CD14-positive monocyte (primary cell): ENCODE data around the gene ARL15. TPM values are rescaled to one million over a fixed set of nuclear protein-coding genes. Genes with fewer than 3 reads are reported as not detected.

Experiments used
- DNase-seq, 3 donors: peaks; one replicate each; pipeline ENCODE4 v3.0.0-alpha.2; 2011 to 2022
- H2AFZ ChIP-seq: 2 replicates; pipeline ENCODE4 v1.6.0; 2012; ENCODE audit warnings: mild to moderate bottlenecking, low read depth, low read length, inconsistent platforms; ENCODE audit not compliant: insufficient read depth, poor library complexity, severe bottlenecking
- H3K27ac ChIP-seq, 2 donors: 1 replicate in 1 of 2; 2 replicates in 1 of 2; pipeline ENCODE4 v1.5.1; 2012 to 2013; ENCODE audit warnings: low read length in 2 of 2, control low read depth in 1 of 2, inconsistent platforms in 1 of 2, low read depth in 1 of 2, mild to moderate bottlenecking in 1 of 2
- H3K27me3 ChIP-seq, 2 donors: one replicate each; pipeline versions ENCODE4 v1.6.0 to v1.6.1; 2011 to 2013; ENCODE audit warnings: low read length in 2 of 2; ENCODE audit not compliant: control insufficient read depth in 2 of 2, insufficient read depth in 2 of 2
- H3K36me3 ChIP-seq, 2 donors: replicated peaks in 1 of 2; 1 replicate in 1 of 2; 2 replicates in 1 of 2; pipeline versions ENCODE4 v1.5.1 to v1.6.1; 2012 to 2013; ENCODE audit warnings: low read length in 2 of 2, control low read depth in 1 of 2, inconsistent platforms in 1 of 2, mild to moderate bottlenecking in 1 of 2; ENCODE audit not compliant: insufficient read depth in 2 of 2, control insufficient read depth in 1 of 2
- H3K4me1 ChIP-seq, 2 donors: 1 replicate in 1 of 2; 2 replicates in 1 of 2; pipeline versions ENCODE4 v1.5.1 to v1.6.1; 2012 to 2013; ENCODE audit warnings: low read length in 2 of 2, control low read depth in 1 of 2, inconsistent platforms in 1 of 2, mild to moderate bottlenecking in 1 of 2, moderate library complexity in 1 of 2; ENCODE audit not compliant: insufficient read depth in 2 of 2, control insufficient read depth in 1 of 2
- H3K4me2 ChIP-seq: replicated peaks from 2 replicates; pipeline ENCODE3; 2012; ENCODE audit warnings: low read length, moderate library complexity, mild to moderate bottlenecking; ENCODE audit not compliant: poor library complexity, severe bottlenecking; ENCODE audit errors: extremely low read depth
- H3K4me3 ChIP-seq, 3 experiments: fragments of 200-600 bp in 1 of 3; sonication (generic) in 1 of 3; replicated peaks in 1 of 3; 1 replicate in 2 of 3; 2 replicates in 1 of 3; pipeline ENCODE4 v1.5.1; 2011 to 2013; ENCODE audit warnings: low read length in 3 of 3, mild to moderate bottlenecking in 3 of 3, control low read depth in 2 of 3, low read depth in 2 of 3, inconsistent platforms in 1 of 3, moderate library complexity in 1 of 3
- H3K79me2 ChIP-seq: 2 replicates; pipeline ENCODE4 v1.6.0; 2012; ENCODE audit warnings: mild to moderate bottlenecking, control low read depth, inconsistent platforms, low read length, moderate library complexity; ENCODE audit not compliant: insufficient read depth
- H3K9ac ChIP-seq: 2 replicates; pipeline ENCODE4 v1.6.0; 2017; ENCODE audit warnings: low read length, mild to moderate bottlenecking; ENCODE audit not compliant: insufficient read depth, poor library complexity, severe bottlenecking
- H3K9me3 ChIP-seq, 2 donors: replicated peaks in 1 of 2; 1 replicate in 1 of 2; 2 replicates in 1 of 2; pipeline versions ENCODE4 v1.5.1 to v1.6.1; 2012 to 2013; ENCODE audit warnings: low read length in 2 of 2, control low read depth in 1 of 2; ENCODE audit not compliant: control insufficient read depth in 1 of 2, insufficient read depth in 1 of 2
- H4K20me1 ChIP-seq: 2 replicates; pipeline ENCODE4 v1.6.0; 2012; ENCODE audit warnings: mild to moderate bottlenecking, low read length, control low read depth, moderate library complexity; ENCODE audit not compliant: insufficient read depth
- H3K27ac Mint-ChIP-seq, 7 donors: one replicate each; pipeline ENCODE4 v1.8.0; 2020; ENCODE audit warnings: mild to moderate bottlenecking in 7 of 7, mixed read lengths in 7 of 7, moderate library complexity in 6 of 7, inconsistent platforms in 2 of 7
- H3K27me3 Mint-ChIP-seq, 3 donors: one replicate each; pipeline ENCODE4 v1.8.0; 2021 to 2022; ENCODE audit warnings: low read depth in 3 of 3, mild to moderate bottlenecking in 3 of 3, mixed read lengths in 3 of 3, moderate library complexity in 3 of 3, inconsistent platforms in 1 of 3
- H3K36me3 Mint-ChIP-seq, 2 donors: one replicate each; pipeline ENCODE4 v1.8.0; 2020; ENCODE audit warnings: mixed read lengths in 2 of 2, inconsistent platforms in 1 of 2, mild to moderate bottlenecking in 1 of 2
- H3K4me1 Mint-ChIP-seq: one replicate; pipeline ENCODE4 v1.8.0; 2020; ENCODE audit warnings: mild to moderate bottlenecking, mixed read lengths
- H3K4me3 Mint-ChIP-seq, 2 donors: one replicate each; pipeline ENCODE4 v1.8.0; 2020; ENCODE audit warnings: mild to moderate bottlenecking in 2 of 2, mixed read lengths in 2 of 2, moderate library complexity in 1 of 2
- H3K9me3 Mint-ChIP-seq, 7 donors: one replicate each; pipeline ENCODE4 v1.8.0; 2020 to 2022; ENCODE audit warnings: mixed read lengths in 7 of 7, mild to moderate bottlenecking in 6 of 7, moderate library complexity in 6 of 7, inconsistent platforms in 2 of 7
- CTCF ChIP-seq: fragments of 200-600 bp; IDR thresholded peaks from one replicate; pipeline ENCODE4 v1.8.0; 2022; ENCODE audit warnings: antibody characterized with exemption, mild to moderate bottlenecking
- WGBS: methylation state at CpG from one replicate; pipeline ENCODE4 v1.1.5; 2013; ENCODE audit warnings: missing lambda C conversion rate; ENCODE audit not compliant: insufficient coverage; 5-methylcytosine and 5-hydroxymethylcytosine counted together
- intact Hi-C, 2 donors: fragments of 100-400 bp; cut with micrococcal nuclease; formaldehyde crosslinking; loops; one replicate each; pipeline versions ENCODE4 v1.15.0 to v1.15.1; 2023
- polyA plus RNA-seq, 3 donors: library from polyadenylated mRNA; depleted of rRNA in 1 of 3; unstranded in 2 of 3; stranded (reverse) in 1 of 3; fragments of 300-500 nt in 2 of 3; fragments of >200 nt in 1 of 3; fragmentation: Illumina TruSeq in 2 of 3; gene quantifications; 1 replicate in 2 of 3; 2 replicates in 1 of 3; pipeline ENCODE4 v1.2.3, GENCODE V29; 2012 to 2021

ARL15 gene
- polyA plus RNA-seq, 3 donors = 10.5 to 27.6 (median 18.0) TPM

- peaks cover 5% of the 10 kb centered on the region in 2 donors for H3K36me3 Mint-ChIP-seq
- intact Hi-C loops = no loop called here
These were observed 269.6 kb downstream of the ARL15 start for GRCh38 chr5:54040804-54041203.

GRCh38 chr5:54040018-54040417 lies 270.4 kb downstream of the ARL15 start:
- Histone ChIP-seq H3K36me3 (no peaks in the 10 kb centered on the region), H3K9ac (no peak overlapping the region), H3K9me3 (no peaks in the 10 kb centered on the region), H3K4me2 (no peak overlapping the region), H3K79me2 (no peaks in the 10 kb centered on the region), H3K4me1 (no peaks in the 10 kb centered on the region), H4K20me1 (no peaks in the 10 kb centered on the region), H3K27ac (no peak overlapping the region), H3K27me3 (no peaks in the 10 kb centered on the region), H3K4me3 (no peak overlapping the region), H2AFZ (no peak overlapping the region)
- intact Hi-C loops = no loop called here
- TF ChIP-seq CTCF = no peak
- Mint-ChIP-seq H3K9me3 (no peaks in the 10 kb centered on the region), H3K27me3 (no peaks in the 10 kb centered on the region), H3K36me3 (peaks cover 5% of the 10 kb centered on the region in 2 donors), H3K27ac (no peak overlapping the region), H3K4me1 (no peaks in the 10 kb centered on the region), H3K4me3 (no peak overlapping the region)
- WGBS = no CpG with 5 or more reads among the region's 1 CpG
- DNase-seq = no peak

More at GRCh38 chr5:54040804-54041203, 269.6 kb downstream of the ARL15 start:
- Histone ChIP-seq H3K36me3 (no peaks in the 10 kb centered on the region), H3K27ac (no peak overlapping the region), H3K27me3 (no peaks in the 10 kb centered on the region), H3K4me2 (no peak overlapping the region), H4K20me1 (no peaks in the 10 kb centered on the region), H2AFZ (no peak overlapping the region), H3K4me3 (no peak overlapping the region), H3K79me2 (no peaks in the 10 kb centered on the region), H3K9me3 (no peaks in the 10 kb centered on the region), H3K9ac (no peak overlapping the region), H3K4me1 (no peaks in the 10 kb centered on the region)
- no peak for TF ChIP-seq CTCF
- no peaks in the 10 kb centered on the region for H3K4me1 Mint-ChIP-seq
- no peak overlapping the region for H3K4me3 Mint-ChIP-seq
- H3K9me3 Mint-ChIP-seq = no peaks in the 10 kb centered on the region
- DNase-seq = no peak
- H3K27ac Mint-ChIP-seq = no peak overlapping the region
- no peaks in the 10 kb centered on the region for H3K27me3 Mint-ChIP-seq
- 100% methylated on average over 1 of the region's 1 CpG for WGBS
